ENCODE results near the gene PGAP2. TPM values are rescaled to one million over a fixed set of nuclear protein-coding genes. Genes with fewer than 3 reads are reported as not detected.

The PGAP2 gene
- total RNA-seq, 1 experiment from 2014 or later: 37.4 TPM

GRCh38 chr11:3823303-3823702 is 14.9 kb downstream of the PGAP2 start:
- H2BK12ac ChIP-seq (ENCODE audit: insufficient read length, low read depth, low read length): no peak overlapping the region
- no CpG with 5 or more reads among the region's 3 CpGs for WGBS (ENCODE audit: extremely low coverage, insufficient read length, low lambda C conversion rate)
- H3K9me3 Mint-ChIP-seq: no peaks in the 10 kb centered on the region
- H3K79me1 ChIP-seq (ENCODE audit: insufficient read depth, low read depth, low read length, poor library complexity, severe bottlenecking): no peaks in the 10 kb centered on the region
- H3K4ac ChIP-seq (ENCODE audit: low read depth, low read length): no peak overlapping the region
- DNase-seq: no peak
- H3K79me2 ChIP-seq (ENCODE audit: insufficient read depth, low read length): no peaks in the 10 kb centered on the region
- no peak overlapping the region for H3K18ac ChIP-seq (ENCODE audit: insufficient read length, low read depth, low read length)
- H4K5ac ChIP-seq (ENCODE audit: insufficient read length, low read depth, low read length): no peak overlapping the region
- H4K8ac ChIP-seq (replicated peaks; ENCODE audit: insufficient read length, low read depth, low read length): no peak overlapping the region
- no peak overlapping the region for H2BK20ac ChIP-seq (ENCODE audit: low read depth, low read length, poor library complexity, severe bottlenecking)
- no peaks in the 10 kb centered on the region for H3K23me2 ChIP-seq (ENCODE audit: insufficient read length, low read depth, low read length, poor library complexity, severe bottlenecking)
- H2AK5ac ChIP-seq (ENCODE audit: insufficient read length, low read length): no peak overlapping the region
- H3K56ac ChIP-seq (ENCODE audit: insufficient read length, low read depth, low read length): no peak overlapping the region
- peaks cover 26 to 46% (median 41%) of the 10 kb centered on the region in 3 experiments for H3K36me3 Mint-ChIP-seq (ENCODE audit: insufficient read depth in 1 of 3, low read depth in 3 of 3)
- no peak overlapping the region for H3K4me3 Mint-ChIP-seq
- no peak overlapping the region for H2BK5ac ChIP-seq (ENCODE audit: insufficient read length, low read length)
- no peak overlapping the region for H3K14ac ChIP-seq (ENCODE audit: insufficient read depth, low read length)
- H3K23ac ChIP-seq (ENCODE audit: insufficient read length, low read depth, low read length): no peak overlapping the region
- no peak overlapping the region for H3K4me2 ChIP-seq (ENCODE audit: insufficient read depth, insufficient read length, low read length)
- no peak overlapping the region for H2BK120ac ChIP-seq (ENCODE audit: low read depth, low read length, poor library complexity, severe bottlenecking)
- no peak overlapping the region for H3K9ac ChIP-seq (ENCODE audit: extremely low read depth, insufficient read length, low read length)
- no peak overlapping the region for H2AFZ ChIP-seq (ENCODE audit: low read length)
- H3K9me3 ChIP-seq (ENCODE audit: control insufficient read depth, low read depth, low read length): no peaks in the 10 kb centered on the region
- no peaks in the 10 kb centered on the region for H3K27me3 Mint-ChIP-seq (ENCODE audit: low read depth)
- H3K27ac ChIP-seq (ENCODE audit: insufficient read length, low read depth, low read length): no peak overlapping the region
- peaks cover 3% of the 10 kb centered on the region for H4K20me1 ChIP-seq (ENCODE audit: control insufficient read depth, insufficient read depth, insufficient read length)
- H3K4me1 ChIP-seq (ENCODE audit: insufficient read depth, low read length): peaks cover 13% of the 10 kb centered on the region; the same call in 1 of the 2 replicates
- H2BK15ac ChIP-seq (ENCODE audit: low read depth, low read length): no peak overlapping the region
- no peak overlapping the region for H3T11ph ChIP-seq (ENCODE audit: low read length)
- no peak overlapping the region for H3K27ac Mint-ChIP-seq
- TF ChIP-seq, protein P1, sequence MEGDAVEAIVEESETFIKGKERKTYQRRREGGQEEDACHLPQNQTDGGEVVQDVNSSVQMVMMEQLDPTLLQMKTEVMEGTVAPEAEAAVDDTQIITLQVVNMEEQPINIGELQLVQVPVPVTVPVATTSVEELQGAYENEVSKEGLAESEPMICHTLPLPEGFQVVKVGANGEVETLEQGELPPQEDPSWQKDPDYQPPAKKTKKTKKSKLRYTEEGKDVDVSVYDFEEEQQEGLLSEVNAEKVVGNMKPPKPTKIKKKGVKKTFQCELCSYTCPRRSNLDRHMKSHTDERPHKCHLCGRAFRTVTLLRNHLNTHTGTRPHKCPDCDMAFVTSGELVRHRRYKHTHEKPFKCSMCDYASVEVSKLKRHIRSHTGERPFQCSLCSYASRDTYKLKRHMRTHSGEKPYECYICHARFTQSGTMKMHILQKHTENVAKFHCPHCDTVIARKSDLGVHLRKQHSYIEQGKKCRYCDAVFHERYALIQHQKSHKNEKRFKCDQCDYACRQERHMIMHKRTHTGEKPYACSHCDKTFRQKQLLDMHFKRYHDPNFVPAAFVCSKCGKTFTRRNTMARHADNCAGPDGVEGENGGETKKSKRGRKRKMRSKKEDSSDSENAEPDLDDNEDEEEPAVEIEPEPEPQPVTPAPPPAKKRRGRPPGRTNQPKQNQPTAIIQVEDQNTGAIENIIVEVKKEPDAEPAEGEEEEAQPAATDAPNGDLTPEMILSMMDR (conservative IDR thresholded peaks at IDR 0.05): no peak
- H4K91ac ChIP-seq (ENCODE audit: insufficient read length, low read depth, low read length): no peak overlapping the region
- H3K27me3 ChIP-seq (ENCODE audit: insufficient read depth, low read length): no peaks in the 10 kb centered on the region
- H3K4me1 Mint-ChIP-seq: peaks cover 41 to 42% of the 10 kb centered on the region in 2 experiments
